Hematopoietic multipotent progenitor cell (in vitro differentiated cells): ENCODE results near the gene CCNL1. TPM values are rescaled to one million over a fixed set of nuclear protein-coding genes. Genes with fewer than 3 reads are reported as not detected.
"Not testable (repeated sequence)": the region's sequence is repeated elsewhere in the genome, so short reads cannot be mapped to it uniquely, and the experiment has no call there.

Source experiments
- DNase-seq, 3 donors: peaks; one replicate each; pipeline ENCODE4 v3.0.0-alpha.2; 2011 to 2015; ENCODE audit warnings: low read depth in 2 of 3, low spot score in 2 of 3
- small RNA-seq: library from RNA; depleted of rRNA; stranded (forward); fragments of <200 nt; gene quantifications from one replicate; pipeline ENCODE3, GENCODE V24; 2012
- total RNA-seq: library from RNA; depleted of rRNA; stranded (reverse); fragments of >200 nt; gene quantifications from one replicate; pipeline ENCODE4 v1.2.3, GENCODE V29; 2012

CCNL1 gene
- total RNA-seq, 1 donor, result 833 TPM

GRCh38 chr3:157109267-157110141 lies 50.4 kb downstream of the CCNL1 start:
- DNase-seq, result no peak

GRCh38 chr3:157107644-157108133 lies 52.3 kb downstream of the CCNL1 start:
- no peak for DNase-seq

- DNase-seq, result no peak
Measured at GRCh38 chr3:157107037-157107436, 52.9 kb downstream of the CCNL1 start.

GRCh38 chr3:157104928-157105652 lies 54.9 kb downstream of the CCNL1 start:
- peak in 2 of 3 donors; percentile 37 to 64 for DNase-seq

GRCh38 chr3:157104521-157104920 lies 55.4 kb downstream of the CCNL1 start:
- DNase-seq, result no peak

GRCh38 chr3:157103860-157104259 lies 56.1 kb downstream of the CCNL1 start:
- no peak for DNase-seq

- DNase-seq, result no peak
Measured at GRCh38 chr3:157103280-157103679, 56.7 kb downstream of the CCNL1 start.

GRCh38 chr3:157102595-157102994 lies 57.4 kb downstream of the CCNL1 start:
- DNase-seq, result not testable (repeated sequence)

GRCh38 chr3:157102098-157102497 lies 57.8 kb downstream of the CCNL1 start:
- no peak for DNase-seq

GRCh38 chr3:157101486-157101885 lies 58.5 kb downstream of the CCNL1 start:
- no peak for DNase-seq

GRCh38 chr3:157100608-157101396 lies 59.1 kb downstream of the CCNL1 start:
- no peak for DNase-seq

GRCh38 chr3:157100096-157100477 lies 59.9 kb downstream of the CCNL1 start:
- DNase-seq, result no peak

- no peak for DNase-seq
Measured at GRCh38 chr3:157099326-157100095, 60.4 kb downstream of the CCNL1 start.

GRCh38 chr3:157098823-157099185 lies 61.1 kb downstream of the CCNL1 start:
- no peak for DNase-seq

GRCh38 chr3:157098121-157098822 lies 61.7 kb downstream of the CCNL1 start:
- no peak for DNase-seq

Small RNAs within 50 kb of the gene (small RNA-seq; reads per million reads assigned to genes)
- gene RF00019 (not detected), gene RNA5SP146 (not detected)
